GM23338 (cell line): ENCODE results near the gene ADCY5. TPM values are rescaled to one million over a fixed set of nuclear protein-coding genes. Genes with fewer than 3 reads are reported as not detected.
A peak's percentile ranks its signal among the peaks of the same experiment; 100 is the strongest.

ENCODE experiments used
- ATAC-seq: fragments of 200-7000 bp; cut with Tn5 transposase; 3 replicates; pipeline ENCODE4 v1.9.1; 2020
- DNase-seq: peaks from one replicate; pipeline ENCODE4 v3.0.0-alpha.2; 2015; ENCODE audit warnings: low spot score
- H2AFZ ChIP-seq: fragments of 200-600 bp; sonication (generic); 2 replicates; pipeline ENCODE4 v1.8.0; 2016; ENCODE audit warnings: antibody characterized with exemption, mild to moderate bottlenecking, moderate library complexity
- H3F3A ChIP-seq: fragments of 200-600 bp; sonication (generic); replicated peaks from 2 replicates; pipeline ENCODE4 v1.8.0; 2017; ENCODE audit warnings: antibody characterized with exemption, mixed run types, low read depth
- H3K27ac ChIP-seq: fragments of 200-600 bp; sonication (generic); 2 replicates; pipeline ENCODE4 v1.6.1; 2016; ENCODE audit warnings: low read depth
- H3K27me3 ChIP-seq: fragments of 200-600 bp; sonication (generic); 2 replicates; pipeline ENCODE4 v1.8.0; 2016; ENCODE audit warnings: mild to moderate bottlenecking, mixed run types, moderate library complexity; ENCODE audit not compliant: insufficient read depth
- H3K36me3 ChIP-seq: fragments of 200-600 bp; sonication (generic); 2 replicates; pipeline ENCODE4 v1.8.0; 2016; ENCODE audit warnings: mild to moderate bottlenecking; ENCODE audit not compliant: insufficient read depth
- H3K4me1 ChIP-seq: fragments of 200-600 bp; sonication (generic); 2 replicates; pipeline ENCODE4 v1.8.0; 2016; ENCODE audit warnings: mild to moderate bottlenecking, moderate library complexity; ENCODE audit not compliant: insufficient read depth
- H3K4me2 ChIP-seq: fragments of 200-600 bp; sonication (generic); 2 replicates; pipeline ENCODE4 v1.7.1; 2017; ENCODE audit warnings: mixed run types
- H3K4me3 ChIP-seq: fragments of 200-600 bp; sonication (generic); 2 replicates; pipeline ENCODE4 v1.6.1; 2016; ENCODE audit warnings: mixed run types
- H3K79me2 ChIP-seq: fragments of 200-600 bp; sonication (generic); replicated peaks from 2 replicates; pipeline ENCODE4 v1.8.0; 2017; ENCODE audit warnings: mild to moderate bottlenecking; ENCODE audit not compliant: insufficient read depth
- H3K9me2 ChIP-seq: fragments of 200-600 bp; sonication (generic); 2 replicates; pipeline ENCODE4 v1.8.0; 2017; ENCODE audit not compliant: insufficient read depth
- H4K20me1 ChIP-seq: fragments of 200-600 bp; sonication (generic); replicated peaks from 2 replicates; pipeline ENCODE4 v1.8.0; 2017; ENCODE audit warnings: mild to moderate bottlenecking; ENCODE audit not compliant: insufficient read depth
- H3K27ac Mint-ChIP-seq: 2 replicates; pipeline ENCODE4 v1.8.0; 2020; ENCODE audit warnings: inconsistent platforms, mild to moderate bottlenecking, moderate library complexity, mixed read lengths
- H3K27me3 Mint-ChIP-seq: 3 replicates; pipeline ENCODE4 v1.8.0; 2022; ENCODE audit warnings: low read depth, mild to moderate bottlenecking, moderate library complexity, mixed read lengths, inconsistent platforms; ENCODE audit not compliant: insufficient read depth, poor library complexity
- H3K36me3 Mint-ChIP-seq: 3 replicates; pipeline ENCODE4 v1.8.0; 2021; ENCODE audit warnings: low read depth, mild to moderate bottlenecking, inconsistent platforms, moderate library complexity, mixed read lengths
- H3K4me1 Mint-ChIP-seq: 3 replicates; pipeline ENCODE4 v1.8.0; 2020; ENCODE audit warnings: mild to moderate bottlenecking, inconsistent platforms, mixed read lengths
- H3K4me3 Mint-ChIP-seq: 3 replicates; pipeline ENCODE4 v1.8.0; 2021; ENCODE audit warnings: moderate library complexity, mild to moderate bottlenecking, inconsistent platforms, mixed read lengths
- H3K9me3 Mint-ChIP-seq: 3 replicates; pipeline ENCODE4 v1.8.0; 2020; ENCODE audit warnings: moderate library complexity, mild to moderate bottlenecking, inconsistent platforms, mixed read lengths
- CREB1 ChIP-seq: fragments of 250-450 bp; sonication (Bioruptor Pico); IDR thresholded peaks from 2 replicates; pipeline ENCODE4 v1.5.0; 2020; ENCODE audit warnings: low read depth, mild to moderate bottlenecking, moderate library complexity
- EZH2 ChIP-seq: fragments of 200-600 bp; sonication (generic); IDR thresholded peaks from one replicate; pipeline ENCODE4 v1.8.0; 2017; ENCODE audit warnings: antibody characterized with exemption, mild to moderate bottlenecking, low read depth; ENCODE audit not compliant: unreplicated experiment
- EZH2phosphoT487 ChIP-seq: fragments of 200-600 bp; sonication (generic); IDR thresholded peaks from one replicate; pipeline ENCODE4 v1.8.1; 2018; ENCODE audit warnings: antibody characterized with exemption; ENCODE audit not compliant: unreplicated experiment
- JUNB ChIP-seq: IDR thresholded peaks from one replicate; pipeline ENCODE4 v1.6.1; 2016; ENCODE audit warnings: antibody characterized with exemption; ENCODE audit not compliant: unreplicated experiment
- POLR2AphosphoS5 ChIP-seq: IDR thresholded peaks from 2 replicates; pipeline ENCODE4 v1.6.1; 2016; ENCODE audit warnings: antibody characterized with exemption, low read depth
- STAT1 ChIP-seq: IDR thresholded peaks from one replicate; pipeline ENCODE4 v1.6.1; 2016; ENCODE audit warnings: antibody characterized with exemption; ENCODE audit not compliant: unreplicated experiment
- ZNF114 ChIP-seq: fragments of 250-450 bp; sonication (Bioruptor Pico); IDR thresholded peaks from 2 replicates; pipeline ENCODE4 v1.5.0; 2020; ENCODE audit warnings: mild to moderate bottlenecking, moderate library complexity
- ZNF331 ChIP-seq: fragments of 250-450 bp; sonication (Bioruptor Pico); IDR thresholded peaks from 2 replicates; pipeline ENCODE4 v1.5.0; 2020; ENCODE audit warnings: low read depth, mild to moderate bottlenecking, moderate library complexity
- polyA plus RNA-seq: library from polyadenylated mRNA; unstranded; fragments of >200 nt; fragmentation: Nextera tagmentation; extraction: Ambion mirVana; gene quantifications from 2 replicates; pipeline ENCODE4 v1.2.1, GENCODE V29; 2016
- total RNA-seq: library from RNA; depleted of rRNA; stranded (reverse); fragments of >200 nt; shearing (Covaris generic); gene quantifications from 2 replicates; pipeline ENCODE4 v1.2.3, GENCODE V29; 2014
- TF ChIP-seq, protein P1 (sequence below): IDR thresholded peaks from one replicate; pipeline ENCODE4 v1.6.1; 2018; ENCODE audit warnings: antibody characterized with exemption; ENCODE audit not compliant: unreplicated experiment
- TF ChIP-seq, protein P2 (sequence below): IDR thresholded peaks from 2 replicates; pipeline ENCODE4 v1.6.1; 2016; ENCODE audit warnings: antibody characterized with exemption
- TF ChIP-seq, protein P3 (sequence below), 2 experiments: fragments of 200-600 bp in 1 of 2; sonication (generic) in 1 of 2; conservative IDR thresholded peaks; 2 replicates each; pipeline versions ENCODE4 v1.5.1 to v1.6.1; 2016 to 2017; ENCODE audit warnings: antibody characterized with exemption in 2 of 2, low read depth in 2 of 2, mild to moderate bottlenecking in 2 of 2, moderate library complexity in 1 of 2
- TF ChIP-seq, protein P4 (sequence below): fragments of 250-450 bp; sonication (Bioruptor Pico); IDR thresholded peaks from 2 replicates; pipeline ENCODE4 v1.5.0; 2020; ENCODE audit warnings: mild to moderate bottlenecking, moderate library complexity

The ADCY5 gene
- total and polyA plus RNA-seq, 2 experiments from 2014 or later = 3.5 to 10.2 TPM

DNA sequence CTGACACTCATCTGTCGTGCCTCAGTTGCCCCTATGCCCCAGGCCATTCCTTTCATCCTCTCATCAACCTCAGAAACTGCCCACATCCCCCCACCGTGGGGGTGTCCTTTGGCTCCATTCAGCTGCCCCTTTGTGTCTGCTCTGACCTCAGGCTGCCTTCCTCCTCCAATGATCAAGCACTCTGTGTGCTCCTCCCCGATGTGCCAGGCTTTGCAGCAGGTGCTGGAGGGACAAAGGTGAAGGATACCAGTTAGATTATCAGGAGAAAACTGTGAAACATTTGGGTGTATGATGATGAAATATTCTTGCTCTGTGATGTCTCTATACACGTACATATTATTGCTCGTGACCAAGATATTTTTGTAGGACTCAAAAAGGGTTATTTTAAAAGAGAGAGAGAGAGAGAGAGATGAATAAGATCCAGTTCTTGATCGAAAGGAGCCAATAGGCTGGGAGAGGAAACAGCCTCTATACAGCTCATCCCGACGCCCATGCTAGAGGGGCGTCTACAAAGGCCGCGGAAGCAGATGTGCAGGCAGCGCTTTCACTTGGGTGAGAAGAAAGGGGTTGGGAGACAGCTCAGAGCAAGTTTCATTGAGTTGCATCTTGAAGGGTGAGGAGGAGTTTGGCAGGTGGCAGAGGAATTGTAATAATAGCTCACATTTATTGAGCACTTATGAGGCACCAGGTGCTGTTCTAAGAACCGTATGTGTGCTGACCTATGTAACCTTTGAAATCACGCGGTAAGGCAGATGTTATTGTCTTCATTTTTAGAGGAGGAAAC lies 28.3 kb upstream of the ADCY5 start (continued):
- TF ChIP-seq EZH2phosphoT487 = no peak
- TF ChIP-seq ZNF331 = no peak
- no peak for TF ChIP-seq JUNB
- TF ChIP-seq, protein P1, sequence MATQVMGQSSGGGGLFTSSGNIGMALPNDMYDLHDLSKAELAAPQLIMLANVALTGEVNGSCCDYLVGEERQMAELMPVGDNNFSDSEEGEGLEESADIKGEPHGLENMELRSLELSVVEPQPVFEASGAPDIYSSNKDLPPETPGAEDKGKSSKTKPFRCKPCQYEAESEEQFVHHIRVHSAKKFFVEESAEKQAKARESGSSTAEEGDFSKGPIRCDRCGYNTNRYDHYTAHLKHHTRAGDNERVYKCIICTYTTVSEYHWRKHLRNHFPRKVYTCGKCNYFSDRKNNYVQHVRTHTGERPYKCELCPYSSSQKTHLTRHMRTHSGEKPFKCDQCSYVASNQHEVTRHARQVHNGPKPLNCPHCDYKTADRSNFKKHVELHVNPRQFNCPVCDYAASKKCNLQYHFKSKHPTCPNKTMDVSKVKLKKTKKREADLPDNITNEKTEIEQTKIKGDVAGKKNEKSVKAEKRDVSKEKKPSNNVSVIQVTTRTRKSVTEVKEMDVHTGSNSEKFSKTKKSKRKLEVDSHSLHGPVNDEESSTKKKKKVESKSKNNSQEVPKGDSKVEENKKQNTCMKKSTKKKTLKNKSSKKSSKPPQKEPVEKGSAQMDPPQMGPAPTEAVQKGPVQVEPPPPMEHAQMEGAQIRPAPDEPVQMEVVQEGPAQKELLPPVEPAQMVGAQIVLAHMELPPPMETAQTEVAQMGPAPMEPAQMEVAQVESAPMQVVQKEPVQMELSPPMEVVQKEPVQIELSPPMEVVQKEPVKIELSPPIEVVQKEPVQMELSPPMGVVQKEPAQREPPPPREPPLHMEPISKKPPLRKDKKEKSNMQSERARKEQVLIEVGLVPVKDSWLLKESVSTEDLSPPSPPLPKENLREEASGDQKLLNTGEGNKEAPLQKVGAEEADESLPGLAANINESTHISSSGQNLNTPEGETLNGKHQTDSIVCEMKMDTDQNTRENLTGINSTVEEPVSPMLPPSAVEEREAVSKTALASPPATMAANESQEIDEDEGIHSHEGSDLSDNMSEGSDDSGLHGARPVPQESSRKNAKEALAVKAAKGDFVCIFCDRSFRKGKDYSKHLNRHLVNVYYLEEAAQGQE = no peak
- TF ChIP-seq, protein P2, sequence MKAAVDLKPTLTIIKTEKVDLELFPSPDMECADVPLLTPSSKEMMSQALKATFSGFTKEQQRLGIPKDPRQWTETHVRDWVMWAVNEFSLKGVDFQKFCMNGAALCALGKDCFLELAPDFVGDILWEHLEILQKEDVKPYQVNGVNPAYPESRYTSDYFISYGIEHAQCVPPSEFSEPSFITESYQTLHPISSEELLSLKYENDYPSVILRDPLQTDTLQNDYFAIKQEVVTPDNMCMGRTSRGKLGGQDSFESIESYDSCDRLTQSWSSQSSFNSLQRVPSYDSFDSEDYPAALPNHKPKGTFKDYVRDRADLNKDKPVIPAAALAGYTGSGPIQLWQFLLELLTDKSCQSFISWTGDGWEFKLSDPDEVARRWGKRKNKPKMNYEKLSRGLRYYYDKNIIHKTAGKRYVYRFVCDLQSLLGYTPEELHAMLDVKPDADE = no peak
- TF ChIP-seq CREB1 (CRISPR knock-in tag) = no peak
- no peak for TF ChIP-seq ZNF114 (CRISPR knock-in tag)

DNA sequence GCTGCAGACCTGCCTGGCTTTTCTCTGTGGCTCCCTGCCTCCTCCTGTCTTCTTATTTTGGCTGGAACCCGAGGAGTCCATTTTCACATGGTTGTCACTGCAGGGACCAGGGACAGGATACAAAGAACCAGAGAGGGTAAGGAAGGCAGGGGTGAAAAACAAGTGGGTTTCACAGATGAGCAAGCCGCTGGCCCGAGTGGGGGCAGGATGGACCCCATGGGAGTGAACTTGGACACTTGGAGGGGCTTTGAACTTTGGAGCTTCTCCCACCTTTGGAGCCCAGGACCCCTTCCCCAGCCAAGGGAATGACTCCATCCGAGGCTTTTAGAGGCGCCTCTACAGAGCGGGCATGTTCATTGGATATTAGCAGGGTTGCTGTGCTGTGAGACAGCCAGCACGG lies 26.9 kb upstream of the ADCY5 start:
- Histone ChIP-seq H3K9me2 (no peaks in the 10 kb centered on the region), H3K27me3 (no peaks in the 10 kb centered on the region), H3F3A (no peaks in the 10 kb centered on the region), H3K27ac (no peak overlapping the region), H3K36me3 (no peaks in the 10 kb centered on the region), H2AFZ (peak overlapping the region; percentile 93), H3K4me3 (no peak overlapping the region), H4K20me1 (no peaks in the 10 kb centered on the region), H3K79me2 (no peaks in the 10 kb centered on the region), H3K4me2 (no peak overlapping the region), H3K4me1 (no peaks in the 10 kb centered on the region)
- Mint-ChIP-seq H3K4me3 (no peak overlapping the region), H3K36me3 (no peaks in the 10 kb centered on the region), H3K9me3 (no peaks in the 10 kb centered on the region), H3K27me3 (peaks cover 10% of the 10 kb centered on the region), H3K4me1 (peaks cover 3% of the 10 kb centered on the region; the same call in 2 of the 3 replicates), H3K27ac (no peak overlapping the region)
- ATAC-seq (no peak), DNase-seq (no peak)
- no peak for TF ChIP-seq POLR2AphosphoS5
- TF ChIP-seq ZNF114 (CRISPR knock-in tag) = no peak
- TF ChIP-seq EZH2phosphoT487 = no peak
- no peak for TF ChIP-seq STAT1
- no peak for TF ChIP-seq EZH2
- no peak for TF ChIP-seq JUNB
- TF ChIP-seq CREB1 (CRISPR knock-in tag) = no peak
- TF ChIP-seq, protein P3, sequence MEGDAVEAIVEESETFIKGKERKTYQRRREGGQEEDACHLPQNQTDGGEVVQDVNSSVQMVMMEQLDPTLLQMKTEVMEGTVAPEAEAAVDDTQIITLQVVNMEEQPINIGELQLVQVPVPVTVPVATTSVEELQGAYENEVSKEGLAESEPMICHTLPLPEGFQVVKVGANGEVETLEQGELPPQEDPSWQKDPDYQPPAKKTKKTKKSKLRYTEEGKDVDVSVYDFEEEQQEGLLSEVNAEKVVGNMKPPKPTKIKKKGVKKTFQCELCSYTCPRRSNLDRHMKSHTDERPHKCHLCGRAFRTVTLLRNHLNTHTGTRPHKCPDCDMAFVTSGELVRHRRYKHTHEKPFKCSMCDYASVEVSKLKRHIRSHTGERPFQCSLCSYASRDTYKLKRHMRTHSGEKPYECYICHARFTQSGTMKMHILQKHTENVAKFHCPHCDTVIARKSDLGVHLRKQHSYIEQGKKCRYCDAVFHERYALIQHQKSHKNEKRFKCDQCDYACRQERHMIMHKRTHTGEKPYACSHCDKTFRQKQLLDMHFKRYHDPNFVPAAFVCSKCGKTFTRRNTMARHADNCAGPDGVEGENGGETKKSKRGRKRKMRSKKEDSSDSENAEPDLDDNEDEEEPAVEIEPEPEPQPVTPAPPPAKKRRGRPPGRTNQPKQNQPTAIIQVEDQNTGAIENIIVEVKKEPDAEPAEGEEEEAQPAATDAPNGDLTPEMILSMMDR (conservative IDR thresholded peaks at IDR 0.05; ENCODE audit: low read depth in 2 of 2) = no peak
- TF ChIP-seq ZNF331 = no peak
- TF ChIP-seq, protein P4, sequence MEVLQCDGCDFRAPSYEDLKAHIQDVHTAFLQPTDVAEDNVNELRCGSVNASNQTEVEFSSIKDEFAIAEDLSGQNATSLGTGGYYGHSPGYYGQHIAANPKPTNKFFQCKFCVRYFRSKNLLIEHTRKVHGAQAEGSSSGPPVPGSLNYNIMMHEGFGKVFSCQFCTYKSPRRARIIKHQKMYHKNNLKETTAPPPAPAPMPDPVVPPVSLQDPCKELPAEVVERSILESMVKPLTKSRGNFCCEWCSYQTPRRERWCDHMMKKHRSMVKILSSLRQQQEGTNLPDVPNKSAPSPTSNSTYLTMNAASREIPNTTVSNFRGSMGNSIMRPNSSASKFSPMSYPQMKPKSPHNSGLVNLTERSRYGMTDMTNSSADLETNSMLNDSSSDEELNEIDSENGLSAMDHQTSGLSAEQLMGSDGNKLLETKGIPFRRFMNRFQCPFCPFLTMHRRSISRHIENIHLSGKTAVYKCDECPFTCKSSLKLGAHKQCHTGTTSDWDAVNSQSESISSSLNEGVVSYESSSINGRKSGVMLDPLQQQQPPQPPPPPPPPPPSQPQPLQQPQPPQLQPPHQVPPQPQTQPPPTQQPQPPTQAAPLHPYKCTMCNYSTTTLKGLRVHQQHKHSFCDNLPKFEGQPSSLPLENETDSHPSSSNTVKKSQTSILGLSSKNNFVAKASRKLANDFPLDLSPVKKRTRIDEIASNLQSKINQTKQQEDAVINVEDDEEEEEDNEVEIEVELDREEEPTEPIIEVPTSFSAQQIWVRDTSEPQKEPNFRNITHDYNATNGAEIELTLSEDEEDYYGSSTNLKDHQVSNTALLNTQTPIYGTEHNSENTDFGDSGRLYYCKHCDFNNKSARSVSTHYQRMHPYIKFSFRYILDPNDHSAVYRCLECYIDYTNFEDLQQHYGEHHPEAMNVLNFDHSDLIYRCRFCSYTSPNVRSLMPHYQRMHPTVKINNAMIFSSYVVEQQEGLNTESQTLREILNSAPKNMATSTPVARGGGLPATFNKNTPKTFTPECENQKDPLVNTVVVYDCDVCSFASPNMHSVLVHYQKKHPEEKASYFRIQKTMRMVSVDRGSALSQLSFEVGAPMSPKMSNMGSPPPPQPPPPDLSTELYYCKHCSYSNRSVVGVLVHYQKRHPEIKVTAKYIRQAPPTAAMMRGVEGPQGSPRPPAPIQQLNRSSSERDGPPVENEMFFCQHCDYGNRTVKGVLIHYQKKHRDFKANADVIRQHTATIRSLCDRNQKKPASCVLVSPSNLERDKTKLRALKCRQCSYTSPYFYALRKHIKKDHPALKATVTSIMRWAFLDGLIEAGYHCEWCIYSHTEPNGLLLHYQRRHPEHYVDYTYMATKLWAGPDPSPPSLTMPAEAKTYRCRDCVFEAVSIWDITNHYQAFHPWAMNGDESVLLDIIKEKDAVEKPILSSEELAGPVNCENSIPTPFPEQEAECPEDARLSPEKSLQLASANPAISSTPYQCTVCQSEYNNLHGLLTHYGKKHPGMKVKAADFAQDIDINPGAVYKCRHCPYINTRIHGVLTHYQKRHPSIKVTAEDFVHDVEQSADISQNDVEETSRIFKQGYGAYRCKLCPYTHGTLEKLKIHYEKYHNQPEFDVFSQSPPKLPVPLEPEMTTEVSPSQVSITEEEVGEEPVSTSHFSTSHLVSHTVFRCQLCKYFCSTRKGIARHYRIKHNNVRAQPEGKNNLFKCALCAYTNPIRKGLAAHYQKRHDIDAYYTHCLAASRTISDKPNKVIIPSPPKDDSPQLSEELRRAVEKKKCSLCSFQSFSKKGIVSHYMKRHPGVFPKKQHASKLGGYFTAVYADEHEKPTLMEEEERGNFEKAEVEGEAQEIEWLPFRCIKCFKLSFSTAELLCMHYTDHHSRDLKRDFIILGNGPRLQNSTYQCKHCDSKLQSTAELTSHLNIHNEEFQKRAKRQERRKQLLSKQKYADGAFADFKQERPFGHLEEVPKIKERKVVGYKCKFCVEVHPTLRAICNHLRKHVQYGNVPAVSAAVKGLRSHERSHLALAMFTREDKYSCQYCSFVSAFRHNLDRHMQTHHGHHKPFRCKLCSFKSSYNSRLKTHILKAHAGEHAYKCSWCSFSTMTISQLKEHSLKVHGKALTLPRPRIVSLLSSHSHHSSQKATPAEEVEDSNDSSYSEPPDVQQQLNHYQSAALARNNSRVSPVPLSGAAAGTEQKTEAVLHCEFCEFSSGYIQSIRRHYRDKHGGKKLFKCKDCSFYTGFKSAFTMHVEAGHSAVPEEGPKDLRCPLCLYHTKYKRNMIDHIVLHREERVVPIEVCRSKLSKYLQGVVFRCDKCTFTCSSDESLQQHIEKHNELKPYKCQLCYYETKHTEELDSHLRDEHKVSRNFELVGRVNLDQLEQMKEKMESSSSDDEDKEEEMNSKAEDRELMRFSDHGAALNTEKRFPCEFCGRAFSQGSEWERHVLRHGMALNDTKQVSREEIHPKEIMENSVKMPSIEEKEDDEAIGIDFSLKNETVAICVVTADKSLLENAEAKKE (CRISPR knock-in tag) = no peak
